H1 (cell line): ENCODE measurements around the gene TRAF3IP1. TPM values are rescaled to one million over a fixed set of nuclear protein-coding genes. Genes with fewer than 3 reads are reported as not detected.

Source experiments
- CTCF ChIA-PET: fragments of 300-600 bp; sonication (Branson Sonifier 250); formaldehyde crosslinking; loops from one replicate; lab custom pipeline; 2021; ENCODE audit not compliant: partially characterized antibody; lab: Charles Lee
- POLR2A ChIA-PET: fragments of 300-600 bp; sonication (Branson Sonifier 250); formaldehyde crosslinking; loops from one replicate; lab custom pipeline; 2021; ENCODE audit warnings: inconsistent platforms; ENCODE audit not compliant: partially characterized antibody; lab: Charles Lee
- DNase-seq, 2 experiments: peaks; one replicate each; pipeline versions ENCODE4 v3.0.0 to v3.0.0-alpha.2; 2010 to 2022; ENCODE audit warnings: low spot score in 2 of 2, low read depth in 1 of 2, mixed read lengths in 1 of 2
- FAIRE-seq: peaks from 2 replicates; lab custom pipeline; 2011; peaks lifted over from hg19 to GRCh38; lab: Jason Lieb, UNC
- H2AFZ ChIP-seq: 2 replicates; pipeline ENCODE4 v1.8.1; 2012; ENCODE audit warnings: low read length, inconsistent platforms
- H2AK5ac ChIP-seq: 2 replicates; pipeline ENCODE4 v1.6.1; 2013; ENCODE audit warnings: low read depth, low read length
- H2BK120ac ChIP-seq: replicated peaks from 2 replicates; pipeline ENCODE3; 2013; ENCODE audit warnings: low read depth, low read length, inconsistent platforms
- H2BK12ac ChIP-seq: 2 replicates; pipeline ENCODE4 v1.6.1; 2013; ENCODE audit warnings: low read depth, low read length
- H2BK15ac ChIP-seq: 2 replicates; pipeline ENCODE4 v1.6.1; 2013; ENCODE audit warnings: low read length
- H2BK20ac ChIP-seq: 2 replicates; pipeline ENCODE4 v1.6.1; 2013; ENCODE audit warnings: low read length
- H2BK5ac ChIP-seq: 2 replicates; pipeline ENCODE4 v1.6.1; 2013; ENCODE audit warnings: low read depth, low read length
- H3K14ac ChIP-seq: 2 replicates; pipeline ENCODE4 v1.6.1; 2013; ENCODE audit warnings: inconsistent platforms; ENCODE audit not compliant: insufficient read length
- H3K18ac ChIP-seq: 2 replicates; pipeline ENCODE4 v1.6.1; 2013; ENCODE audit warnings: low read length; ENCODE audit errors: extremely low read depth
- H3K23ac ChIP-seq: 2 replicates; pipeline ENCODE4 v1.6.1; 2013; ENCODE audit warnings: inconsistent platforms; ENCODE audit not compliant: insufficient read length
- H3K23me2 ChIP-seq: 2 replicates; pipeline ENCODE4 v1.6.1; 2013; ENCODE audit warnings: low read depth, low read length
- H3K27ac ChIP-seq: 2 replicates; pipeline ENCODE4 v1.6.1; 2011; ENCODE audit warnings: low read depth, low read length, inconsistent platforms
- H3K27me3 ChIP-seq, 4 experiments: replicated peaks in 1 of 4; 1 replicate in 1 of 4; 2 replicates in 3 of 4; pipeline versions ENCODE4 v1.6.1 to v1.8.1; 2011 to 2013; ENCODE audit warnings: low read length in 3 of 4, mild to moderate bottlenecking in 3 of 4, inconsistent platforms in 2 of 4, mixed read lengths in 2 of 4, moderate library complexity in 1 of 4; ENCODE audit not compliant: control insufficient read depth in 3 of 4, insufficient read depth in 3 of 4; ENCODE audit errors: extremely low read depth in 1 of 4
- H3K36me3 ChIP-seq, 4 experiments: 2 replicates each; pipeline versions ENCODE4 v1.6.1 to v1.8.1; 2011 to 2013; ENCODE audit warnings: mild to moderate bottlenecking in 4 of 4, low read length in 3 of 4, moderate library complexity in 2 of 4, control low read depth in 1 of 4, inconsistent platforms in 1 of 4; ENCODE audit not compliant: insufficient read depth in 4 of 4, control insufficient read depth in 2 of 4
- H3K4ac ChIP-seq: replicated peaks from 2 replicates; pipeline ENCODE3; 2013; ENCODE audit warnings: low read length, low read depth, mixed read lengths, inconsistent platforms; ENCODE audit not compliant: insufficient read length
- H3K4me1 ChIP-seq, 4 experiments: replicated peaks in 1 of 4; 1 replicate in 1 of 4; 2 replicates in 3 of 4; pipeline versions ENCODE4 v1.6.1 to v1.8.1; 2011 to 2013; ENCODE audit warnings: low read length in 3 of 4, inconsistent platforms in 2 of 4, mixed read lengths in 1 of 4; ENCODE audit not compliant: insufficient read depth in 4 of 4, control insufficient read depth in 3 of 4
- H3K4me2 ChIP-seq, 2 experiments: 2 replicates each; pipeline versions ENCODE4 v1.6.1 to v1.8.1; 2011 to 2013; ENCODE audit warnings: low read depth in 2 of 2, low read length in 2 of 2, control low read depth in 1 of 2, inconsistent platforms in 1 of 2, mild to moderate bottlenecking in 1 of 2; ENCODE audit not compliant: insufficient read depth in 1 of 2
- H3K4me3 ChIP-seq, 4 experiments: fragments of 200-600, 300-600 bp in 1 of 4; sonication (generic), shearing (Covaris generic), sonication (Bioruptor Twin) in 1 of 4; 2 replicates each; pipeline versions ENCODE4 v1.5.1 to v1.8.1; 2011 to 2016; ENCODE audit warnings: low read length in 4 of 4, low read depth in 3 of 4, control low read depth in 2 of 4, inconsistent platforms in 2 of 4, mild to moderate bottlenecking in 2 of 4, mixed read lengths in 1 of 4, moderate library complexity in 1 of 4; ENCODE audit not compliant: insufficient read depth in 2 of 4; ENCODE audit errors: extremely low read depth in 1 of 4
- H3K56ac ChIP-seq: replicated peaks from 2 replicates; pipeline ENCODE3; 2013; ENCODE audit warnings: low read depth, mild to moderate bottlenecking, mixed read lengths, low read length, inconsistent platforms; ENCODE audit not compliant: insufficient read length
- H3K79me1 ChIP-seq: 2 replicates; pipeline ENCODE4 v1.6.1; 2013; ENCODE audit warnings: low read depth, low read length, control low read depth
- H3K79me2 ChIP-seq, 2 experiments: 2 replicates each; pipeline versions ENCODE4 v1.6.1 to v1.8.1; 2012 to 2013; ENCODE audit warnings: low read length in 2 of 2, mild to moderate bottlenecking in 2 of 2, inconsistent platforms in 1 of 2; ENCODE audit not compliant: insufficient read depth in 2 of 2, control insufficient read depth in 1 of 2
- H3K9ac ChIP-seq, 4 experiments: replicated peaks in 1 of 4; 1 replicate in 1 of 4; 2 replicates in 3 of 4; pipeline versions ENCODE4 v1.6.1 to v1.8.1; 2011 to 2013; ENCODE audit warnings: low read depth in 3 of 4, low read length in 3 of 4, control low read depth in 2 of 4, mild to moderate bottlenecking in 2 of 4, moderate library complexity in 2 of 4, inconsistent platforms in 1 of 4; ENCODE audit errors: extremely low read depth in 1 of 4
- H3K9me3 ChIP-seq, 2 experiments: 2 replicates each; pipeline versions ENCODE4 v1.6.1 to v1.8.1; 2012 to 2013; ENCODE audit warnings: mild to moderate bottlenecking in 2 of 2, moderate library complexity in 2 of 2, control low read depth in 1 of 2, inconsistent platforms in 1 of 2, low read depth in 1 of 2, low read length in 1 of 2, mixed read lengths in 1 of 2; ENCODE audit not compliant: insufficient read depth in 2 of 2
- H4K20me1 ChIP-seq, 2 experiments: replicated peaks in 1 of 2; 2 replicates each; pipeline versions ENCODE3 to v1.8.1; 2011 to 2013; ENCODE audit warnings: inconsistent platforms in 2 of 2, low read length in 2 of 2, mild to moderate bottlenecking in 1 of 2; ENCODE audit not compliant: insufficient read depth in 2 of 2, control insufficient read depth in 1 of 2
- H4K5ac ChIP-seq: 2 replicates; pipeline ENCODE4 v1.6.1; 2013; ENCODE audit warnings: low read length, low read depth, mixed read lengths, inconsistent platforms; ENCODE audit not compliant: insufficient read length
- H4K8ac ChIP-seq: 2 replicates; pipeline ENCODE4 v1.8.0; 2013; ENCODE audit warnings: mild to moderate bottlenecking, moderate library complexity, low read length, inconsistent platforms; ENCODE audit not compliant: insufficient read depth; ENCODE audit errors: extremely low read depth
- H4K91ac ChIP-seq: replicated peaks from 2 replicates; pipeline ENCODE3; 2013; ENCODE audit warnings: low read length, mixed read lengths, inconsistent platforms; ENCODE audit not compliant: insufficient read length
- ASH2L ChIP-seq: fragments of 200-600, 300-600 bp; sonication (generic); IDR thresholded peaks from one replicate; pipeline ENCODE4 v1.7.1; 2017; ENCODE audit warnings: low read length
- CEBPB ChIP-seq: IDR thresholded peaks from 2 replicates; pipeline ENCODE4 v1.6.1; 2012; ENCODE audit warnings: low read depth, low read length
- CREB1 ChIP-seq: IDR thresholded peaks from 2 replicates; pipeline ENCODE4 v1.6.1; 2012; ENCODE audit warnings: inconsistent platforms
- EP300 ChIP-seq, 2 experiments: IDR thresholded peaks; 1 replicate in 1 of 2; 2 replicates in 1 of 2; pipeline ENCODE4 v1.6.1; 2011 to 2012; ENCODE audit warnings: low read depth in 2 of 2, low read length in 2 of 2, mild to moderate bottlenecking in 2 of 2, borderline replicate concordance in 1 of 2, inconsistent platforms in 1 of 2, moderate library complexity in 1 of 2
- HDAC6 ChIP-seq: IDR thresholded peaks from one replicate; pipeline ENCODE4 v1.7.1; 2012; ENCODE audit warnings: low read depth, mild to moderate bottlenecking, inconsistent platforms, low read length, moderate library complexity
- RFX5 ChIP-seq: IDR thresholded peaks from 2 replicates; pipeline ENCODE4 v1.6.1; 2011; ENCODE audit warnings: low read depth, low read length, improper control_type of control experiment, borderline replicate concordance
- RNF2 ChIP-seq: fragments of 200-900, 300-1000 bp; sonication (generic); IDR thresholded peaks from 2 replicates; pipeline ENCODE4 v1.7.1; 2016; ENCODE audit warnings: borderline replicate concordance, low read depth, mild to moderate bottlenecking, antibody characterized with exemption, low read length; ENCODE audit not compliant: poor library complexity, severe bottlenecking; ENCODE audit errors: missing control alignments
- RXRA ChIP-seq: IDR thresholded peaks from 2 replicates; pipeline ENCODE4 v1.6.1; 2011; ENCODE audit warnings: low read depth, mild to moderate bottlenecking, low read length, moderate library complexity; ENCODE audit not compliant: insufficient read depth
- SAP30 ChIP-seq: fragments of 300-600 bp; sonication (generic); IDR thresholded peaks from 2 replicates; pipeline ENCODE4 v1.7.1; 2012; ENCODE audit warnings: low read length, moderate library complexity, mild to moderate bottlenecking, inconsistent platforms; ENCODE audit not compliant: insufficient read depth, insufficient replicate concordance
- SIN3A ChIP-seq, 2 experiments: IDR thresholded peaks in 1 of 2; conservative IDR thresholded peaks in 1 of 2; 2 replicates each; pipeline ENCODE4 v1.6.1; 2011 to 2012; ENCODE audit warnings: low read length in 2 of 2, improper control_type of control experiment in 1 of 2, low read depth in 1 of 2, mild to moderate bottlenecking in 1 of 2
- SIRT6 ChIP-seq: IDR thresholded peaks from one replicate; pipeline ENCODE4 v1.7.1; 2012; ENCODE audit warnings: low read length, inconsistent platforms
- SP1 ChIP-seq: IDR thresholded peaks from 2 replicates; pipeline ENCODE4 v1.6.1; 2011; ENCODE audit warnings: low read depth, low read length
- SP2 ChIP-seq: IDR thresholded peaks from 2 replicates; pipeline ENCODE4 v1.6.1; 2012; ENCODE audit warnings: mild to moderate bottlenecking, low read length, inconsistent platforms
- TBP ChIP-seq: IDR thresholded peaks from 2 replicates; pipeline ENCODE4 v1.6.1; 2011; ENCODE audit warnings: low read depth, low read length, improper control_type of control experiment
- WGBS, 2 experiments: shearing (Covaris generic) in 1 of 2; methylation state at CpG; one replicate each; pipeline versions ENCODE4 v1.1.6 to v1.1.7; 2013 to 2015; ENCODE audit warnings: low lambda C conversion rate in 2 of 2, mixed read lengths in 2 of 2, inconsistent platforms in 1 of 2, low coverage in 1 of 2, missing lambda C conversion rate in 1 of 2; ENCODE audit not compliant: insufficient replicate concordance in 2 of 2, insufficient coverage in 1 of 2, insufficient read length in 1 of 2; ENCODE audit errors: extremely low coverage in 1 of 2, missing lambda C conversion rate in 1 of 2; 5-methylcytosine and 5-hydroxymethylcytosine counted together
- polyA plus RNA-seq, 7 experiments: library from polyadenylated mRNA; depleted of rRNA in 3 of 7; stranded (reverse) in 5 of 7; unstranded in 2 of 7; fragments of >200 nt in 5 of 7; fragments of 200-250 nt in 2 of 7; gene quantifications; 1 replicate in 5 of 7; 2 replicates in 1 of 7; 4 replicates in 1 of 7; pipeline versions ENCODE4 v1.2.1 to v1.2.3, GENCODE V29; 2011 to 2013; ENCODE audit warnings: missing spikeins in 2 of 7, mixed read lengths in 2 of 7
- total RNA-seq: library from RNA; stranded (reverse); fragmentation: NEBNext Ultra II Directional; extraction: Animal tissue kit (Norgen Biotek cat#: 25700); gene quantifications from 2 replicates; pipeline ENCODE4 v1.2.1, GENCODE V29; 2021

Gene TRAF3IP1
- total and polyA plus RNA-seq, 2 of the 8 experiments (the other 6 are each of a cell fraction or from before 2014, with no cell fraction given): 2.3 to 17.5 TPM

GRCh38 chr2:238440331-238440730 is 120.0 kb downstream of the TRAF3IP1 start:
- WGBS, 2 experiments: 91% methylated on average over 4 of the region's 4 CpGs; no CpG with 5 or more reads in 1 of the 2 experiments
- DNase-seq (no peak), FAIRE-seq (no peak)
- Histone ChIP-seq H4K5ac (no peak overlapping the region), H3K4me3 (no peak overlapping the region), H3K79me1 (peaks cover 16% of the 10 kb centered on the region), H3K27me3 (no peaks in the 10 kb centered on the region), H3K9ac (no peak overlapping the region), H3K9me3 (no peaks in the 10 kb centered on the region), H3K27ac (no peak overlapping the region), H3K56ac (no peak overlapping the region), H2AFZ (no peak overlapping the region), H3K4me2 (no peak overlapping the region), H3K23me2 (no peaks in the 10 kb centered on the region), H2BK20ac (no peak overlapping the region), H3K79me2 (peaks cover 8 to 64% of the 10 kb centered on the region in 2 experiments), H2AK5ac (no peak overlapping the region), H4K20me1 (peaks cover 6 to 23% of the 10 kb centered on the region in 2 experiments), H3K4ac (no peak overlapping the region), H3K4me1 (no peaks in the 10 kb centered on the region), H3K36me3 (peaks cover 4 to 34% (median 12%) of the 10 kb centered on the region in 4 experiments; a peak in 6 of 8 replicates), H4K91ac (no peak overlapping the region), H3K18ac (no peak overlapping the region), H2BK15ac (no peak overlapping the region), H4K8ac (no peak overlapping the region), H2BK120ac (no peak overlapping the region), H2BK5ac (no peak overlapping the region), H3K23ac (no peak overlapping the region), H3K14ac (no peak overlapping the region), H2BK12ac (no peak overlapping the region)
- POLR2A ChIA-PET: interaction anchor here (0.7 to 1.4 kb wide), 2 partner anchors 8 to 12 kb away, joined by 3 to 4 read pairs; no protein-coding TSS in a partner anchor
- CTCF ChIA-PET: interaction anchor here (0.8 to 1.7 kb wide), 3 partner anchors 14 to 647 kb away, joined by 3 read pairs; no protein-coding TSS in a partner anchor
- no peak for TF ChIP-seq RNF2
- TF ChIP-seq SIRT6: no peak
- no peak for TF ChIP-seq SP1
- TF ChIP-seq SP2: no peak
- TF ChIP-seq TBP: no peak
- no peak for TF ChIP-seq CREB1
- TF ChIP-seq EP300 (IDR thresholded peaks at IDR 0.05; ENCODE audit: borderline replicate concordance in 1 of 2, low read depth in 2 of 2, low read length in 2 of 2): no peak
- no peak for TF ChIP-seq HDAC6
- TF ChIP-seq RXRA: no peak
- no peak for TF ChIP-seq ASH2L
- TF ChIP-seq SIN3A (conservative IDR thresholded peaks at IDR 0.05 in 1 of 2, IDR thresholded peaks at IDR 0.05 in 1 of 2; ENCODE audit: low read depth in 1 of 2, low read length in 2 of 2): no peak
- TF ChIP-seq RFX5: no peak
- no peak for TF ChIP-seq CEBPB
- no peak for TF ChIP-seq SAP30
